Measurements from ENCODE around the gene KCNQ1. TPM values are rescaled to one million over a fixed set of nuclear protein-coding genes. Genes with fewer than 3 reads are reported as not detected.
"Not testable (repeated sequence)": the region's sequence is repeated elsewhere in the genome, so short reads cannot be mapped to it uniquely, and the experiment has no call there.

KCNQ1 gene
- total RNA-seq, 4 donors from 2014 or later, result 2.6 to 12.7 (median 4.9) TPM

DNA sequence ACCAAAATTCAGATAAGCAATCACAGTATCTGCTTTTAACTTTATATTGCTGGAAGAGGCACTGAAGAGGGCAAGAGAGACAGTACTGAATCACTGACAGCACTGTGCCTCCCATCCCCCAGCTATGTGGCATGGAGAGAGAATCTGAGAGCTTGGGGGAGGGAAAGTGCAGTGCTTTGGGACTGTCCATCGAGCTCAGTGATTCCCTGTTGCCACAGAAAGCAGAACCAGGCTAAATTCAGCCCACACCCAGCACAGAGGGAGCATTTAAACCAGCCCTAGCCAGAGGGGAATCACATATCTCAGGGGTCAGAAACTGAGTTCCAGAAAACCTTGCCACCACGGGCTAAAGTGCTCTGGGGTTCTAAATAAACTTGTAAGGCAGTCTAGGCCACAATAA, 44.3 kb downstream of the KCNQ1 start:
- WGBS, 2 donors (ENCODE audit: low coverage in 1 of 2), result 42% methylated on average over 2 of the region's 2 CpGs; no CpG with 5 or more reads in 1 of the 2 donors
- H3K36me3 ChIP-seq, result no peaks in the 10 kb centered on the region
- peaks cover 0 to 60% (median 2%) of the 10 kb centered on the region in 3 donors for H3K9me3 ChIP-seq
- H3K4me1 ChIP-seq, result no peaks in the 10 kb centered on the region
- no peak overlapping the region for H3K27ac ChIP-seq
- TF ChIP-seq POLR2A (IDR thresholded peaks at IDR 0.05) (no peak), EP300 (IDR thresholded peaks at IDR 0.05) (no peak)
- TF ChIP-seq, protein P1, sequence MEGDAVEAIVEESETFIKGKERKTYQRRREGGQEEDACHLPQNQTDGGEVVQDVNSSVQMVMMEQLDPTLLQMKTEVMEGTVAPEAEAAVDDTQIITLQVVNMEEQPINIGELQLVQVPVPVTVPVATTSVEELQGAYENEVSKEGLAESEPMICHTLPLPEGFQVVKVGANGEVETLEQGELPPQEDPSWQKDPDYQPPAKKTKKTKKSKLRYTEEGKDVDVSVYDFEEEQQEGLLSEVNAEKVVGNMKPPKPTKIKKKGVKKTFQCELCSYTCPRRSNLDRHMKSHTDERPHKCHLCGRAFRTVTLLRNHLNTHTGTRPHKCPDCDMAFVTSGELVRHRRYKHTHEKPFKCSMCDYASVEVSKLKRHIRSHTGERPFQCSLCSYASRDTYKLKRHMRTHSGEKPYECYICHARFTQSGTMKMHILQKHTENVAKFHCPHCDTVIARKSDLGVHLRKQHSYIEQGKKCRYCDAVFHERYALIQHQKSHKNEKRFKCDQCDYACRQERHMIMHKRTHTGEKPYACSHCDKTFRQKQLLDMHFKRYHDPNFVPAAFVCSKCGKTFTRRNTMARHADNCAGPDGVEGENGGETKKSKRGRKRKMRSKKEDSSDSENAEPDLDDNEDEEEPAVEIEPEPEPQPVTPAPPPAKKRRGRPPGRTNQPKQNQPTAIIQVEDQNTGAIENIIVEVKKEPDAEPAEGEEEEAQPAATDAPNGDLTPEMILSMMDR (IDR thresholded peaks at IDR 0.05), result no peak
- H3K27me3 ChIP-seq, result peaks cover 47% of the 10 kb centered on the region
- H3K4me3 ChIP-seq, result no peak overlapping the region
- no peak for ATAC-seq

DNA sequence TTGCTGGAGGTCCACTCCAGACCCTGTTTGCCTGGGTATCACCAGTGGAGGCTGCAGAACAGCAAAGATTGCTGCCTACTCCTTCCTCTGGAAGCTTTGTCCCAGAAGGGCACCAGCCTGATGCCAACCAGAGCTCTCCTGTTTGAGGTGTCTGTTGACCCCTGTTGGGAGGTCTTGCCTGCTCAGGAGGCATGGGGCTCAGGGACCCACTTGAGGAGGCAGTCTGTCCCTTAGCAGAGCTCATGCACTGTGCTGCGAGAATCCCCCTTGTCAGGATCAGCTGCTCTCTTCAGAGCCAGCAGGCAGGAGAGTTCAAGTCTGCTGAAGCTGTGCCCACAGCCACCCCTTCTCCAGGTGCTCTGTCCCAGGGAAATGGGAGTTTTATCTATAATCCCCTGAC, 53.1 kb downstream of the KCNQ1 start:
- H3K4me1 ChIP-seq, H3K4me3 ChIP-seq, ATAC-seq, H3K27ac ChIP-seq, H3K36me3 ChIP-seq: not testable (repeated sequence)
- Histone ChIP-seq H3K9me3 (peaks cover 0 to 49% (median 0%) of the 10 kb centered on the region in 3 donors), H3K27me3 (peaks cover 29% of the 10 kb centered on the region)
- WGBS, 2 donors (ENCODE audit: low coverage in 1 of 2), result no CpG with 5 or more reads among the region's 1 CpG

DNA sequence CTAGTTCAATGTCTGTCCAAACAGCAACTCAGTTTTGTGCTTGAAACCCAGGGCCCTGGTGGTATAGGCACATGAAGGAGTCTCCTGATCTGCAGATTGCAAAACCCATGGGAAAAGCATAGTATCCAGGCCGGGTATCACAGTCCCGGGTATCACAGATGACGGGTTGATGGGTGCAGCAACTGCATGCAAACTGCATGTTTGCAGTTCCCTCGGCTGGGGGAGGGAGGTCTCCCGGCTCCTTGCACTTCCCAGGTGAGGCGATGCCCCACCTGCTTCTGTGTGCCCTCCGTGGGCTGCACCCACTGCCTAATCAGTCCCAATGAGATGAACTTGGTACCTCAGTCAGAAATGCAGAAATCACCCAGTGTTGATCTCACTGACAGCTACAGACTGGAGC, 53.9 kb downstream of the KCNQ1 start:
- Histone ChIP-seq H3K27me3 (peaks cover 29% of the 10 kb centered on the region), H3K27ac (no peak overlapping the region), H3K4me3 (no peak overlapping the region), H3K9me3 (peaks cover 0 to 51% (median 0%) of the 10 kb centered on the region in 3 donors), H3K4me1 (no peaks in the 10 kb centered on the region), H3K36me3 (no peaks in the 10 kb centered on the region)
- TF ChIP-seq EP300 (IDR thresholded peaks at IDR 0.05), result no peak
- no peak for ATAC-seq
- WGBS, 2 donors (ENCODE audit: low coverage in 1 of 2), result 78 to 100% methylated on average over 2 to 3 of the region's 7 CpGs

DNA sequence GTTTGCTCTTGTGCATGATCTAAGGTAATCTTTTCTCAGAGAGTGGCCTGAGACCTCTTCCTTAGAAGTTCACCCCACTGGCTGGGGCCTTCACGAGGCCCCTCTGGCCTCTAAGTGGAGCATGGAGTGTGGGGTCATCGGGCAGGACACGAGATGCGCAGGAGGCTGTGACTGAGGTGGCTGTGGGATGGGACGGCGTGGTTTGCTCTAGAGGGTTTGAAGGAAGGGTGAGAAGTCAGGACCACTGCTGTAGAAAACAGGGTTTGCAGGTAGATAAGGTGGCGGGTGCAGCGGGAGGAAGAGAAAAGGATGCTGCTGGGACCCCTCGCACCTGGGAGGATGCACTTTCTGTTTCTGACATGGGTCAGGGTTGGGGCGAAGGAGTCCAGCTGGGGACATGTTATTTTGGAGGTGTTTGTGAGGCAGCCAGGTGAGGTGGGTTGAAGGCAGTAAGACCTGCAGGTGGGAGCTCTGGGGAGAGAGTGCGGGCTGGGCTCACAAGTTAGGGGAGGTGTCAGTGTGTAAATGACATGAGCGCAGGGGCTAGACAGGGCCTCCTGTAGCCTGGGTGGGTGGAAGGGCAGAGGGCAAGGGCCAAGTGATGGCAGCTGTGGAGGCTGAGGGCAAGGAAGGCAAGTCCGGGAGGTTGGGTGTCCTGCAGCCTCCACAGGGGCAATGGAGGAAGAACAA, 62.5 kb downstream of the KCNQ1 start:
- Histone ChIP-seq H3K27ac (no peak overlapping the region), H3K27me3 (peaks cover 41% of the 10 kb centered on the region), H3K36me3 (no peaks in the 10 kb centered on the region), H3K4me3 (no peak overlapping the region), H3K9me3 (peaks cover 0 to 8% (median 0%) of the 10 kb centered on the region in 3 donors), H3K4me1 (no peaks in the 10 kb centered on the region)
- WGBS, 2 donors (ENCODE audit: low coverage in 1 of 2), result 91 to 95% methylated on average over 8 to 9 of the region's 13 CpGs
- TF ChIP-seq EP300 (IDR thresholded peaks at IDR 0.05) (no peak), POLR2A (IDR thresholded peaks at IDR 0.05) (no peak), POLR2AphosphoS5 (IDR thresholded peaks at IDR 0.05) (no peak)
- TF ChIP-seq, protein P1 (IDR thresholded peaks at IDR 0.05), result no peak
- ATAC-seq, result no peak

DNA sequence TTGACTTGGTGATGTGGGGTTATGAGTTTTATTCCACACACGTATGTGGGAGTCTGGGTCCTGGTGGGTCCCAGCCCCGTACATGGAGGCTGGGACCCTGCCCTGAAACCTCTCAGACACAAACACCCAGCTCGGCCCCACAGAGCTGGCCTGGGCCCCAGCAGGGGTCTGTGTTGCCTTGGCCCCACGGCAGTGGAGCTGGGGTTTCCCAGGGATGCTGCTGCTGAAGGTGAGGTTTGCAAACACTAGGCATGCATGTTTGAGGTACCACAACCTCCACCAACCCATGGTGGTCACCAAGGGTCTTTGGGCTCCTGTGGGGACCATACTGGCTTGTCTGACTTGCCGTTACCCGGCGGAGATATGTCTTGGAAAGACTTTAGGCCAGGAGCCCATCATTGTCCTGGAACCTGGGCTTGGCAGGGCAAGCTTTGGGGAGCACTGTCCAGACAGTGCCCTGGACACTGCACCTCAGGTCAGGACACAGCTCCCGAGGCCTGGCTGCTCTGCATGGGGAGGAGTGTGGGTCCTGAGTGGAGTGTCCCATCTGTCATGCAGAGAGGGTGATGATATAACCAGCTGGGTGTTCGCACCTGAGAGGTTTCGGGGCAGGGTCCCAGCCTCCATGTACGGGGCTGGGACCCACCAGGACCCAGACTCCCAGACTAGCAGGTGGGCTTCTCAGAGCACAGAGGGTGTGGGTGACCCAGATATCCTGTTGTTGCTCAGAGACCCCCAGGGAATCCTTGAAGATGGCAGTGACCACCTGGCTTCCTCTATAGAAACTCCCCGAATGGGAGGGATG, 63.3 kb downstream of the KCNQ1 start:
- ATAC-seq, result no peak

More for the DNA sequence above, 63.3 kb downstream of the KCNQ1 start:
- 78% methylated on average over 1 of the region's 12 CpGs; no CpG with 5 or more reads in 1 of the 2 donors for WGBS, 2 donors (ENCODE audit: low coverage in 1 of 2)
- peaks cover 0 to under 1% (median 0%) of the 10 kb centered on the region in 3 donors for H3K9me3 ChIP-seq
- TF ChIP-seq, protein P1 (IDR thresholded peaks at IDR 0.05), result no peak
- TF ChIP-seq EP300 (IDR thresholded peaks at IDR 0.05) (no peak), POLR2A (IDR thresholded peaks at IDR 0.05) (no peak), POLR2AphosphoS5 (IDR thresholded peaks at IDR 0.05) (no peak)
- peaks cover 41% of the 10 kb centered on the region for H3K27me3 ChIP-seq
- H3K36me3 ChIP-seq, result no peaks in the 10 kb centered on the region
- no peak overlapping the region for H3K27ac ChIP-seq
- no peak overlapping the region for H3K4me3 ChIP-seq
- H3K4me1 ChIP-seq, result no peaks in the 10 kb centered on the region

All from gastroesophageal sphincter (tissue), 4 donors.